HG02870 (cell line): ENCODE measurements around the gene SLC23A1.
"Not testable (repeated sequence)": the region's sequence is repeated elsewhere in the genome, so short reads cannot be mapped to it uniquely, and the experiment has no call there.

Source experiments
- ATAC-seq: cut with Tn5 transposase; IDR thresholded peaks from one replicate; pipeline ENCODE4 v1.9.1; 2021; ENCODE audit warnings: mild to moderate bottlenecking, moderate library complexity; ENCODE audit not compliant: unreplicated experiment

The SLC23A1 gene

DNA sequence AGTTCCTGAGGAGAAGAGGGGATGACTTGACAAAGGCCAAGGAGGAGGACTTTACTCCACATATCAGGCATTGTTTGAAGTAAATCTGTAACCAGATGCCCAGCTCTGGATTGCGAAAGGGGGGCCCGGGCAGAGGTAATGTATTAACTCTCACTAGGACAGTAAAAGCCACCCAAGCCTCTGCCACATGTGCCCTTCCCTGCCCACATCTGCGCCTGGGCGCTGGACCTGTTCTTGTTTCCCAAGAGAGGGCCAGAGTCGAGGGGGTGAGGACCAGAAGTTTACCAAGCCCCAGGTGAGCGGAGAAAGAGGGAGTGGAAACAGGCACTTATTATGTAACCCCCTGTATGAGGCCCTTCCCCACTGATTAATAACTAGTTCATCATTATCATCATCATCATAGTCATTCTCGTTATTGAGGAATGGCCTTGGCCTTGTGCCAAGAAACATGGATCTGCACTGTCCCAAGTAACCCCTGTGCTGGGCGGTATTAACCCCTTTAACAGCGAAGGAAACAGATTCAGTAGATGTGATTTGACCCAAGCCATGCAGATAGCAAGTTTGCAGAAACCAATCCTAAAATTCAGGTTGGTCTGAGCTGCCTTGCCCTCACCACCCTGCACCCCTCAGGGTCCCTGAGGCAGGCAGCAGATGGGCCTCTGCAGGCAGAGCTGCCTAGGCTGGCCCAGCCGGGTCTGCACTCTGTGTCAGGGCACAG lies at the start of gene SLC23A1:
TSS of gene SLC23A1 (minus strand) at position 23 of the 718 bp plus-strand sequence. CDS start 44 bp downstream, outside the sequence.
- no peak for ATAC-seq

GRCh38 chr5:139431706-139432105 lies 48.6 kb upstream of the SLC23A1 start:
- ATAC-seq: no peak

DNA sequence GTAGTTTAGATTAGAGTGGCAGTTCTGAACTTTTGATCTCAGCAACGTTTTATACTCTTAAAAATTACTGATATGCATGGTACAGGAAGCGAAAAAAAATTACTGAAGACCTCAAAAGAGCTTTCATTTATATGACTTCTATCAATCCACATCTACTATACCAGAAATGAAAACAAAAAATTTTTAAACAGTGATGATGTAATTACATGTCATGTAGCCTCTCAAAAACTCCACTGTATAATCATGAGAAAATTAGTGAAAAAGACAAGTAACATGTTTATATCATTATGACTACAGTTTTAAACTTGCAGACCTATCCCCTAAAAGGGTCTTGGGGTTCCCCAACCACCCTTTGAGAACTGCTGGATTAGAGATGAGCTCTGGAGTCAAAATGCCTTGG lies 46.9 kb upstream of the SLC23A1 start:
- no peak for ATAC-seq

DNA sequence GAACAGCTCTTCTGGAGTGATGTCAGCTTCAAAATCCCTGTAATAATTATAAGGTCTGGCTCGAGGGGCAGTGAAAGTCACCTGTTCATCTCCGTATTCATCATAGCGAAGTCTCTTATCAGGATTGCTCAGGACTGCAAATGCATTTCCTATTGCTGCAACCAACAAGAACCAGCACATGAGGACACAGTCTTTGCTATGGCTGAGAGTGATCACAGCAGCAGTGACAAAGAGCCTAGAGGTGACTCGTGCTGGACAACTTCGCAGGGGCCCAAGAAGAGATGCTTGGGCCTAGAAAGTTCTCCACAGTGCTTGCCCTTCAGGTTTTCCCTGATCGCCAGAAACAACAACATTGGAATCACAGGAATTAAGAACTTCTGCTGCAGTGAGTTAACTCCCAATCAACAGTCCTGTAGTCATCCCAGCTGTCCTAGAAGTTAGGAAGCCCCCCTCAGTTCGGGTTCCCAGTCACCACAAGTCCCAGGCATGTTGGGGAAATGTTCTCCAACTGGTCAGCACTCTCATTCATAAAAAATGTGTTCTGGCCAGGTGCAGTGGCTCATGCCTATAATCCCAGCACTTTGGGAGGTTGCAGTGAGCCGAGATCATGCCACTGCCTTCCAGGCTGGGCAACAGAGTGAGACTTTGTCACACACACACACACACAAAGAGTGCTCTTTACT lies 43.2 kb upstream of the SLC23A1 start:
- ATAC-seq: no peak

DNA sequence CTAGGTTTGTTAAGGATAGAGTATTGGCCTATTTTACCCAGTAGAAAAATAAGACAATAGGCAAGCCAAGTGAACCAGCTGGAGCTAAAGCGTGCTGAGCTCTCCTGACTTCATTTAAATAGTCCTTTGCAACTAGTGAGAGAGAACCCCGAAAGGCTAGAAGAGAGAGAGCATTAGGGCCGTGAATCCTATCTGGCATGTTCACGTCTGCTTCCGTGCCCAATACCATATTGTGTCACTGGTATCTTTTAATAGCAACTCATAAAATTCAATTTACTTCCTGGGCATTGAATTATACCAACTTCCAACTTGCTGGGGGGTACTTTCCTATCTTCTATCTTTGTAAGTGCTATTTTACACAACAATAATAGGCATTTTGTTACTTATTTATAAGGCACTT lies 42.4 kb upstream of the SLC23A1 start:
- ATAC-seq: no peak

DNA sequence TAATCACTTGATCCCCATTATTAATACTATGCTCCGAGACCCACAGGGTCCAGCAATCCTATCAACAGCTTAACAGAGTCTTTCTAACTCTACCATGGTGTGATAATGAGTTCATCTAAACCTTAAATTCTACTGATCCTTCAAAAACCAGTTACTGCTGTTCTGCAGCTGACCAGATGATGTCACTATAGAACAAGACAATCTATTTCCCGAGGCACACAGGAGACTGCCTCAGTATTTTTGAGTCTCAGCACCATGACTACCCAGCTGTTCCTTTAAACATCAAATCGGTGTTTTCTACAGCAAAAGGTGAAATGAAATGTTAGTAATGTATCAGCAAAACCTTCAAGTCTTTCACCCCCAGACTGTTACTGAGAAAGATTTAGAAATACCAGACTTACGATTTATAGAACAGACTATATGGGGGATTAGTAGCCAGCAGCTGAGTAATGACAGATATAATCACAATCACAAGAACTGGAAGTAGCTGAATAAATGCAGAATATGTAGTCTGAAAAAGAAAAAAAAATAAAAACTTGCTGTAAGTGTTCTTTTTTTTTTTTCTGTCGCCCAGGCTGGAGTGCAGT lies 39.3 kb upstream of the SLC23A1 start:
- peak; percentile 40 for ATAC-seq

- no peak for ATAC-seq
Measured at GRCh38 chr5:139419226-139420192, 36.4 kb upstream of the SLC23A1 start.

- no peak for ATAC-seq
Measured at GRCh38 chr5:139418793-139419192, 35.7 kb upstream of the SLC23A1 start.

- no peak for ATAC-seq
Measured at GRCh38 chr5:139417214-139417613, 34.1 kb upstream of the SLC23A1 start.

DNA sequence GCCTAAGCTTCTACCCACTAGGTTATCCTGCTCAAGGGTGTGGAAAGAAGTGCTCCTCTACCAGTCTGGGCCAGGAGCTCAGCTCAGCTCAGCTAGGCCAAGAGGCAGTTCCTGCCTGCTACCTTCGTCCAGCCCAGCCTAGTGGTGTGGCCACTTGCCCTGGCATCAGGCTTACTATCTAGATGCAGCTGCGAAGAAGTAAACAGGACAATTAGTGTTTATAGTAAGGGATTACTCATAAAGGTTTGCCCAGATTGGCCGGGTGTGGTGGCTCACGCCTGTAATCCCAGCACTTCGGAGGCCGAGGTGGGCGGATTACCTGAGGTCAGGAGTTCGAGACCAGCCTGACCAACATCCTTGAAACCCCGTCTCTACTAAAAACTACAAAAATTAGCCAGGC lies 33.6 kb upstream of the SLC23A1 start:
- no peak for ATAC-seq

DNA sequence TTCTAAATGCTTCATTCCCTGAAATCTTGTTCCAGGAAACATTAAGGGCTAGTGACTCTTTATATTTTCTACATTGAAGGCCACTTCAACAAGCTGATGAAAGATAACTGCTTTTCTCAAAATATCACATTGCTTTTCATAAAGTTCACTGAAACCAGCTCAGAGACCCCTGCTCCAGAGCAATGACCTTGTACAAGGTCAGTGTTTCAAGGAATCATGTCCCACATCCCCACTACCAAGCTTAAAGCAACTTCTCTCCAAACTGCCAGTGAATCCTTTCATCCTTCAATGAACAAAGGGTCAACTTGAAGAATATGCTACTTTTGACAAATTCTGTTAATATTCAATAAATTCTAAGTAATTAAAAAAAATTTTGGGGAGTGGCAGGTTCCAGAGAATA lies 32.8 kb upstream of the SLC23A1 start:
- ATAC-seq: no peak

DNA sequence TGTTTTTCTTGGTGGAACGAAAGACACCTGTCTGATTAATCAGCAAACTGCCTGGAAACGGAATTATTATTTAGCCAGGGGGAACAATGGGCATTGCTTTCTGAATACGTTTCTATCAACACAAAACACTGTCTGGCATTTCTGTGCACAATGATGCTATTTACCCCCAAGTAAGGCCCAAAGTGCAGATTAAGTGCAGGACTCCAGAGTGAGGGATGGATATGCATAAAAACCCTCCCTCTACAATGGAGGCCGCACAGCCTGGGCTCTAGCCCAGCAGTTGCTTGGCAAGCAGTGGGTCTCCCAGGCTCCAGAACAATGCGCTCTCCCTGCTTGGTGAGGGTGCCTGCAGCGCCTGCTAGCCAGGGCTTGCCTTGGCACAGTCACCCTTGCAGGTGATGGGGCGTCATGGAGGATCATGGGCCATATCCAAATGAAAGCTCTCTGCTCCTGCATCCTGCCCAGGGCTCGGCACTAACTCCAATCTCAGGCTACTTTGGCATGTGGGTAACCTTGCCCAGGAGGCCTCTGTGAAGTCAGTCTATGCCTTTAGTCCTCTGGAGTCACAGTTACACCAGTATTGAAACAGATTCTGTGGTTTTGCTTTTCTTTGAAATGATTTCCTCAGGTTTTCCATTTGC lies 32.2 kb upstream of the SLC23A1 start:
- no peak for ATAC-seq

DNA sequence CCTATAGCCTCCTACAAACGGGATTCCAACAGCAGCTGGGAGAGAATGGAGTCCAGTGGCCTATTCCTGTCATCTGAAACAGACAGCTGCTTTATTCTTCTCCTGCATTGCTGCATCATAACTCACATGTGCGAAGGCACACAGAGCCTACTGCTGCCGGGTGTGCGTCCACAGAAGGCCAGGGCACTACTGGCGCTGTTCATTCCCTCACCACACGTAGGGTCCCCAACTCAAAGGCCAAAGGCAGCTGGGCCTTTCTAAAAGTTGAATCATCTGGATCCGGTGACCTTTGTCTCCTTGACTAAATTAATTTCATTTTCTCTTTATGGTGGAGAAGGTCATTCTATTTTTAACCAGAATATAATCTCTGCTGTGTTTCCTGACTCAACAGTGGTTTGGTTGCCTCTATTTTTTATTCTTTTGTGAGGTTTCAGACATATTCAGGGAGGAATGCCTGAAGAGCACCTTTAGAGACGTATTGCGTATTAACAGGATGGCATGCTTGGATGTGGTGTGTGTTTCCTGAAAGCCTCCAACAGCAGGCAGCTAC lies 31.6 kb upstream of the SLC23A1 start:
- no peak for ATAC-seq

DNA sequence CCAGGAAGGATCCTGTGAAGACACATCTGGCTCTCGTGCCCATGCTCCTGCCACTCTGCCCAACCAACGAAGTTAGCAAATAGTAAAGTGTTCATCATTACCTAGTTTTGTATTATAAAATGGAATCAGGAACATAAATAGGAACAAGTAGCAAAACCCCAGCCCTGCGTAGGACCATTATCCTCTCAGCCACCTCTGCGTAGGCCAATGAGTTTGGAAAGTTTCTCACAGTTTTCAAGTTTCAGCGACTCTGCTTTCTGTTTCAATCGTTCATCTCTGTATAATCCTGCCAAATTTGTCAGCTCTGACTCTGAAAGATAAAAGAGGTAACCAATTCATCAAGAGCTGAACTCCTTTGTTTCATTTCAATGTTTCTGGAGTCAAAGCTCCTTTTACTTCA lies 30.9 kb upstream of the SLC23A1 start:
- ATAC-seq: peak; percentile 65

GRCh38 chr5:139413153-139413552 lies 30.1 kb upstream of the SLC23A1 start:
- no peak for ATAC-seq

DNA sequence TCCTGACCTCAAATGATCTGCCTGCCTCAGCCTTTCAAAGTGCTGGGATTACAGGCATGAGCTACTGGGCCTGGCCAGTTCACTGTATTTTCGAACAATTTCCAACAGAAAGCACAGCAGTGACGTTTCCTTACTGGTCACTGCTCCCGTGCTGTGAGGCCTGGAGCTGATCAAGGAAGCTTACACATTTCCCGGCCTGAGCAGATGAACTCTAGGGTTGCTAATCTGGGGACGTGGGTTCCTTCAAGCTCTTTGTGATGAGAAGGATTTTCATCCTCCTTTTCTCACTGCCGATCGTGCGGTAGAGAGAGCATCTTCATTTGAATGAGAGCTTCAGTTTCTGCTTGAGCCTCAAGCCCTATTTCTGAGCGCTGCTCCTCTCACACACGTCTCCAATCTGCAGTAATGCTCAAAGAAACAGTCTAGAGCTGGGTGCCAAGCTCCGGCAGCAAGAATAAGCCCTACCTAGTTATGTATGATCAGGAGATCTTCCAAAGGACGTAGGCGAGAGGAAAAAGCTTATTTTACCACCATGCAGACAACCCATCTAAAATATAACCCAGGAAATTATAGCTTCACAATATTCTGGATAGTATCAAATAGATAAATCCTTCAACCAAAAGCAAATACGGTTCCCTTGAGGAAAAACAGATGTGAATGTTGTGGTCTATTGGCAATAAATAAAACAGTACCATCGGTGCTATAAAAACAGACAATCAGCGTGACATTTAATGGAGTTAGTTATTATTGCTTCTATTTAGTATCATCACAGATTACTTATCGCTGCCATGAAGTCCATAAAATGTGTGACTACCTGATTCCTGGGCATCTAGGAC lies 28.1 kb upstream of the SLC23A1 start:
- no peak for ATAC-seq

DNA sequence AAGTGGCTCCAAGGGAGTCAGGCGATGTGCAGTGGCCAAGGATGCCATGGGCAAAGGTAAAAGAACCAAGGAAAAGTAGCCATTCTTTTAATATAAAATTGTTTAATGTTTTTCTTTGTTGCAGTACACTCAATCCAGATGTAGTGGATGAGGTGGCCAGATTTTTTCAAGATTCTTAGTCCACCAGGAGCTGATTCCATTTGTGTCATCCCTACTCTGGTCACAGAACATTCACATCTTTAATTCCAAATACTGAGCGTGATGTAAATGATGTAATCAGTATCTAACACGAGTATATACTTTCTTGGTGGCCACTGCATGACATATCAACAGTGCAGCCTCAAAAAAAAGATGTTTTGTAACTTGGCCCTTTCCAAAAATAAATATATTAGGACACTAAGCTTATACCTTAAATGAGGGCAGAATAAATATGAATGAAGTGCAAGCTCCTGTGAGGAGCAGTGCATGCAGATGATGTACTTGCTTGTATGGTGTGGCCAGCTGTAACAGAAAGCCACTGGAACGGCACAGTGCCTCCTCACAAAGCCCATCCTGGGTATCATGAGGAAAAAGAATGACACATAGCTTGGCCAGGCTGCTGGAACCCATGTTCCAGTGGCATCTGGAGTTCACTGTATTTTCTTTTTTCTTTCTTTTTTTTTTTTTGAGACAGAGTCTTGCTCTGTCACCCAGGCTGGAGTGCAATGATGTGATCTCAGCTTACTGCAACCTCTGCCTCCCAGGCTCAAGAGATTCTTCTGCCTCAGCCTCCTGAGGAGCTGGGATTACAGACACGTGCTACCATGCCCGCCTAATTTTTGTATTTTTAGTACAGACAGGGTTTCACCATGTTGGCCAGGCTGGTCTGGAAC lies 27.3 kb upstream of the SLC23A1 start:
- no peak for ATAC-seq

DNA sequence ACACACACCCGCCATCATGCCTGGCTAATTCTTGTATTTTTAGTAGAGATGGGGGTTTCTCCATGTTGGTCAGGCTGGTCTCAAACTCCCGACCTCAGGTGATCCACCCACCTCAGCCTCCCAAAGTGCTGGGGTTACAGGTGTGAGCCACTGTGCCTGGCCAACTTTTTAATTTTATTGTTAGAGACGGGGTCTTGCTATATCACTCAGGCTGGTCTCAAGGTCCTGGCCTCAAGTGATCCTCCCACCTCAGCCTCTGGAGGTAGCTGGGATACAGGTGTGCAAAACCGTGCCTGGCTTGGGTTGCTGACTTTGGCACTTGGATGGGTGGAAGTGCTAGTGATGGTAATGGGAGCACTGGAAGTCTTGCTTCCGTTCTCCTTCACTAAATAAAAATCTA lies 26.0 kb upstream of the SLC23A1 start:
- ATAC-seq: not testable (repeated sequence)
